GM21717 (cell line): ENCODE results near the gene ASCL3.
"Not testable (repeated sequence)": the region's sequence is repeated elsewhere in the genome, so short reads cannot be mapped to it uniquely, and the experiment has no call there.

Experiments used
- ATAC-seq: cut with Tn5 transposase; IDR thresholded peaks from one replicate; pipeline ENCODE4 v1.9.1; 2021; ENCODE audit warnings: mild to moderate bottlenecking, moderate library complexity; ENCODE audit not compliant: unreplicated experiment

The ASCL3 gene

DNA sequence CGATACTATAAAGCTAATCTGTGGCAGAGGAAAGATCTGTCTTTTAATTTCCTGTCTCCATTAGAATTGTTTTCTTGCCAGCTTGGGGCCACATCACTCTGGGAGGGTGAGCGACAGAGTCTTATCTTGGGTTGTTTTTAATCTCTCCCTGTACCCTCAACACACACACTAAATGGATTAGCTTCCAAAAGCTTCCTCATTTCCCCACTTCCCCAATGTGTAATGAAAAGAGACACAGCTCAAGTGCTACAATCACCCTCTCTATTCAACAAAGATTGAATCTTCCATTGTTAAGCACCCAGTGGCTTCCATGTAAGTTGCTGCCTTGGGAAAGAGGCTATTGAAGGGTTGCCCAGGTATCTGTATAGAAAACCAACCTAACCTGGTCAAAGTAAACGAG, 6.1 kb upstream of the ASCL3 start:
- ATAC-seq = no peak

DNA sequence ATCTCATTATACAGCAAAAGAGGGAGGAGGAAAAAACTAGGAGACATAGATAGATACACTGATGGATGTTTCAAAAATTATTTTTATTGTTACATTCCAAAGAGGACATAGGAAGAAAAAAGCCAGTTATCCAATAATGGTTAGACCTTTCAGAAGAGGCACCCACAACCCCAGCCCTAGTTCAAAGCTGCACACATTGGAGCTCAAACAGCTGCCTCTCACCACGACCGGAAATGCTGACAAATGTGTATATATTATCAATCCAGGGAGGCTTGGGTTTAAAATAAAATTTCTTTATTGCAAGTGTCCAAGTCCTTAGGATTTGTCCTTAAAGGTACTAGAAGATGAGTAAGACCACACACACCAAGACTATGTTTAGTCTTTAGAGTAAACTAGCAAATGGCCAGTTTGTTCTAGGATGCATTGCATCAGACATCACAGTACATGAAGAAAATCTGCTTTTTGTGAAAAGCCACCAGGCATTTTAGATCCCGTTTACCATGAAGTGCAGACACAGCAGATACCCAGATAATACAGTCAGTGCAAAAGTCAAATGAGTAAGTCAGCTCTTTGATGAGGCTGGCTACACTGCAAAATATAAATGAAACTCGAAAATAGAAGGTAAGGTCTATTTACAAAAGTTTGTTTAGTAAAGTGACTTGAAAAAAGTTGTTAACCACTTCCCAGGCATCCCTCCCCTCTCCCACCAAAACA, 4.6 kb upstream of the ASCL3 start:
- ATAC-seq = no peak

DNA sequence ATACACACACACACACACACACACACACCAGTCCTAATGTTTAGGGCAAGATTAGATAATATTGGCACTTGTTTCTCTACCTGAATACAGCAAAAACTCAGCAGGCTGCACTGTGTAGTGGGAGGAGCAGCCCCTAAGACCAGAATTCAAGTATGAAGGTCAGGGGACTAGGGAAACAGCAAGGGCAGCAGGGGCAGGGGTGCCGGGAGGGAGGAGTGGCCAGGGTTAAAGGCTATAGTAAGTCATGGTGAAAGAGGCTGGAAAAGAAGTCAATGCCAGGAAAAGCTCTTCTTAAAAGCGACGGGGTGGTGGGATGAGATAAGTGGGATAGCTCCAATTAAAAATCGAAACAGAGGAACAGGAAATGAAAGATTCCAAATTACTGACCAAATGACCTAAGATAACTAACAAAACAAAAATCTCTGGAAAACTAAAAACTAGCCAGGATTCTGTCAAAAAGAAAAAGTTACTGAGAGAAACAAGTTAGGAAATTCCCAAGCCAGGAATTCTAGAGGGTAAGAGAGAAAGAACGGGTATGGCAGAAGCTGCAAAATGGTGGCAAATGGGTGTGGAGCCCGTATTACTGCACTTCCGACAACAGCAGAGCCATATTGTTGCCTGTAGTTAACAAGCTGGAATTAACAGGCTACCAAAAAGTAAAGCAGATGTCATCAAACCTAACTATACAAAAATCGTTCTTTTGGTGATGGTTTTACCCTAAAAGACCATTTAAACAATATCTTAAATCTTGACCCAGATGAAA, 1.3 kb downstream of the ASCL3 start:
- no peak for ATAC-seq

DNA sequence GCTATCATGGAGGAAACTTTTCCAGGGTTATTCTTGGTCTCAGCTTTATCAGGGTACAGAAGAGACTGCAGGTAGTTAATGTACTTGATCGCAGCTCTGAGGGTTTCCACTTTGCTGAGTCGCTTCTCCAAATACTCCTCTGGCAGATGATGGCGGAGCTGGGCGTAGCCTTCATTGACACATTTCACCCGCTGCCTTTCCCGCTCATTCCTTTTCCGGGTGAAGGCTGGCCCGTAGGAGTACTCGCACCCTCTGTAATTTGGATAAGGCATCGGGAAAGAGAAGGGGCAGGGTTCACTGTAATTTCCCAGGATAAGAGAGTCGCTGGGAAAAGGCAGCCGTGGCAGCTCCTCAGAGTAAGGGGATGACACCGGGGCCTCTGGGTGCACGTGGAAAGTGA, 5.2 kb downstream of the ASCL3 start:
- no peak for ATAC-seq

DNA sequence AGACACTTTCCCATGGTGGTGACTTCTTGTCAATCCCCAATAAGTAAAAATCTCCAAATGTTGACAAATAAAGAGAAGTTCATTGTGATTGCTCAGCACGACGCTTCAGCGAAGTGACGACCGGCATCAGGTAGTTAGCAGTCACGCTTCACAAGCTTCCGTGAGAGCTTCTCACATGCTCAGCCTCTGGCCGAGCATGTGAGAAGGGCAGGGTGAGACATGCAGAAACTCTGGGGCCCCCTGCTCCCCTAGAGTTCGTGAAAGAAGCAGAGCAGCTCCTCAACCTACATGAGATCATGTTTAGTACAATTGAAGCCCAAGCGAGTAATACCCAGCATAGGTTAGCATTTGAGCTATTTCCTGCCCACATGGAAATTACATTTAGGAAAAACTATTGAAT, 5.7 kb downstream of the ASCL3 start:
- no peak for ATAC-seq

DNA sequence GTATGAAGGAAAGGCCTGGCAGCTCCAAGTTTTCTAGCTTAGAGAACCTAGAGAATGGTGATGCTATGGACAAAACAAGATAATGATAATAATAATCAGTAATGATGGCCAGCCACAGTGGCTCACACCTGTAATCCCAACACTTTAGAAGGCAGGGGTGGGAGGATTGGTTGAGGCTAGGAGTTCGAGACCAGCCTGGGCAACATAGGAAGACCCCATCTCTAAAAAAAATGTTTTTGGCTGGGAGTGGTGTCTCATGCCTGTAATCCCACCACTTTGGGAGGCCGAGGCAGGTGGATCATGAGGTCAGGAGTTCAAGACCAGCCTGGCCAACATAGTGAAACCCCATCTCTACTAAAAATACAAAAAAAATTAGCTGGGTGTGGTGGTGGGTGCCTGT, 7.0 kb downstream of the ASCL3 start:
- ATAC-seq = not testable (repeated sequence)

DNA sequence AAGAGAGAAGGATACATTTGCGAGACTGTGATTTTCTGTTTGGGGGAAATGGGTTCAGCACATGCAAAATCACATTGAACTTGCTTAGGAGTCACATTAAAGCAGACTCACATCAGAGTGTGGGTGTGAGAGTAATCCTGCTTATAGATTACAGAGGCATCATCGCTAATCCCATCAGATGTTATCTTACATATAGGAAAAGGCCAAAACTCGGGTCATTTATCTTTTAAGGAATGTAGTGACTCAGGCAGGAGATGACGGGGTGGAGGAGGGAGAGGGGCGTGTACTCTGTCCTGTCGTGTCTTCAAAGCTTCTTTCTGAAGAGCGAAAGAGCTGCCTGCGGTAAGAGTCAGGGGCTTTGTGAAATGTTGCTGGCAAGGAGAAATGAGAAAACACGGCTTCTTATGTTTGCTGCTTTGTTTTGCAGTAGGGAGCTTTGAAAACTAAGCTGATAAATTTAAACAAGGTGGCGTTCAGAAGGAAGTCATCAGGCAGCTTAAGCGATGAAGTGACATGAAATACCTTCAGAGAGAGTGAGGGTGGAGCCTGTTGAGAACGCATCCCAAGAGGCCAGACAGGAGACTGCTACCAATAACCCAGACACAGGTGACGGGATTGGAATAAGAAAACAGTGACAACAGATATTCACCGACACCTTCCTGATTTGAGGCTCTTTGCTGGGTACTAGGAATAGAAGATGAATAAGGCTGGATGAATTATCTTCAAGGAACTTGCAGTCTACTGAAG, 7.9 kb downstream of the ASCL3 start:
- ATAC-seq = no peak

DNA sequence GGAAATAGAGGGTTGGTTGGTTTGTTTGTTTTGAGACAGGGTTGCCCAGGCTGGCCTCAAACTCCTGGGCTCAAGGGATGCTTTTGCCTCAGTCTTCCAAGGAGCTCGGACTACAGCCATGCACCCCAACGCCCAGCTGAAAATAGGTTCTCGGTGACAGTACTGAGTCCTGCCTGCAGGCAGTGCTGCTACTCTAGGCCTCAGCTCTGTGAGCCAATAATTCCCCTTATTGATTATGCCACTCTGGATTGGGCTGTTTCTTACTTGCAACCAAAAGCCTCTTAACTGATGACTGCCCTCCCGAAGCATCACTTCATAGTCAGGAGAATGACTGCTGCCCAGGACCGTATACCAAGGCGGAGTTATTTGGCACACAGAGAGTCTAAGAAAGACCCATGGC, 8.9 kb downstream of the ASCL3 start:
- no peak for ATAC-seq

DNA sequence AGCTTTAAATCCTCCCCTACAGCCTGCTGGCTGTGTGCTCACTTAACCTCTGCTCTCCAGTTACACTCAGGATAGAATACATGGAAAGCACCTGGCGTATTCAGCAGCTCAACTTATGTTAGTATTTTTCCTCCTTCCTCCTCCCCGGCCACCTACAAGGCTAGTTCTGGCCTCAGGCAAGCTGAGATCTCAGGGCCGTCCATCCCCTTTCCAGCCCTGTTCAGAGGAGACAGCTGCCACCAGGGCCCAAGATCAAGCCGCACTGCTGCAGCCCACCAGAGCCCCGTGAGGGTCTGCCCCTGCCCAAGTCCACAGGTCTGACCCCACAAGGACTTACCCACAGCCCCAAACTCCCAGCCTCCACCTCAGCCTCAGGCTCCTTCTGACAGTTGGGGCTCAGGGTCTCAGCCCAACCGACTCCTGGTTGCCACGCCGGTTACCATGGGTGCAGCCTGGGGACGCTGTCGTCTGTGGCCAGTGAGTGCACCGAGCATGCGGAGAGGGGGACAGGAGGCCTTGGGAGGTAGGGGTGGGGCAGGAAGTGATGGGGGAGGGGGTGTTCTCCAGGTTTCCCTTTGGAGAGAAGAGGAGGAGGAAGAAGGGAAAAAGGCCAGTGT, 10.1 kb downstream of the ASCL3 start, which contains the start of gene C11orf16:
Gene C11orf16, minus strand, starts transcription at position 384 of the 617 bp plus-strand sequence. CDS start 639 bp downstream, outside the sequence.
- ATAC-seq = no peak

DNA sequence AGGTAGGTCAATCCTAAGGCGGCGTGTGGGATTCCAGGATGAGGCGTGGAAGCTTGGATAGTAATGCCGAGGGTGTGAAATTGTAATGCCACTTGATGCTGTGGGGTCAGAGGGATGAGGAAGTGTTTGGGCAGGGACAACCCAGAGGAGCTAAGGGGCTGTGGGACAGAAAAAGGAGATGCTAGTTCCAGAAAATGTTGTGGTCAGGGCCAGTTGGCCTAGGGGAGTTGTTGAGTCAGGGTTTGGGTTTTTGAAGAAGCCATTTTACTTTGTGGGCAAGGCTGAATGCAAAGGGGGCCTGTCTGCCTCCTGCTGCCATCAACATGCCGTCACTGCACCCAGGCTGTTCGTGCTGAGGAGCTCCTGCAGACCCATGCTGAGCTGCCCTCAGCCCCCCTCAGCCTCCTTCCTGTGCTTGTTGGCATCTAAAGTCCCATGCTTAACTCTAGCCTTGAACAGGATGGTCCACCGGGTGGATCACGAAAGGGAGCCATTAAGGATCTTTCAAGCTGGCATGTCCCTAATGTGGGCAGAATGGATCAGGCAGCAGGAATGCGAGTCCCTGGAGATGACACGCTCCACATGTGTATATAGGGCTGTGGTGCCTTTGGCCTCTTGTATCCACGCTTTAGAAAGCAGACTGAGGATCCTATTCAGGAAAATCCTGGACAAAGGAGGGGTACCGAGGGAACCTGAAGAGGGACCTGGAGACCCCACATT, 12.2 kb downstream of the ASCL3 start:
- no peak for ATAC-seq

DNA sequence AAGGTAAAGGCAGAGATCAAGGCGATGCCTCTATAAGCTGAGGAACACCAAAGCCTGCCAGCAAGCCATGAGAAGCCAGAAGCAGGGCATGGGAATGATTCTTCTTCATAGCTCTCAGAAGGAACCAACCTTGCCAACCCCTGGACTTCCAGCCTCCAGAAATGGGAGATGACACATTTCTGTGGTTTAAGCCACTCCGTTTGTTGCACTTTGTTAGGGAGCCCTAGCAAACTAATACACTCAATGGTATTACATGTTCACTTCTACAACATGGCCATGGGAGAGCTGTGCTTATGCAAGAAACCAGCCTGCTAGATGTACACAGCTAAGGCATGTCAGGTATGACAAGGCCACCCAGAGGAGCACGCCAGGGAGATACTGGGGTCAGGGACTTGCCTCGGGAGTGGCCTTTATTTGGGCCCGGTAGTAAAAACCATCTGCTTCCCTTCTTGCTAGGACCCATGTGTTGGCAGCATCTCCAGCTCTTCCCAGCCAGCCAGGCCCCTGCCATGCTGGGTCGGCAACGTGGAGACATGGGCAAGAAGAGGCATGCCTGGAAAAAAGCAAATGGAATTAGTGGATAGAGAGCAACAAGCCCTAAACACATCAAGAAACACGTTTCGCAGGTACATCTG, 13.7 kb downstream of the ASCL3 start:
- no peak for ATAC-seq

DNA sequence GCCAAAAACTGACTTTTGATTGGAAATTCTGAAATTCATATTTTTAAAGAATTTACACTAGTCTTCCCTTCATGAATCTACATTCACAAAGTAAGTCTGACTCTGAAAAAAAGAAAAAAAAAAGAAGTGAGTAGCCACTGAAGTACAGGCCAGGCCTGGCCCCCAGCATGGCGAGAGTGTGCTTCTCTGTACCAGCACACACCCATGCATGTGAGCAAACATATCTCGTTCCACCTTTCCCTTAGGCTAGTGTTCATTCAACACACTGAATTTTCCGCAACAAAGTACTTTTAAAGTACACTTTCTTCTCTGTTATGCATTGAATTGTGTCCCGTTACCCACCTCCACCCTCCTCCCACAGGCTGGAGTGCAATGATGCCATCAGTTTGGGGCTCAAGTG, 14.6 kb downstream of the ASCL3 start:
- ATAC-seq = no peak

DNA sequence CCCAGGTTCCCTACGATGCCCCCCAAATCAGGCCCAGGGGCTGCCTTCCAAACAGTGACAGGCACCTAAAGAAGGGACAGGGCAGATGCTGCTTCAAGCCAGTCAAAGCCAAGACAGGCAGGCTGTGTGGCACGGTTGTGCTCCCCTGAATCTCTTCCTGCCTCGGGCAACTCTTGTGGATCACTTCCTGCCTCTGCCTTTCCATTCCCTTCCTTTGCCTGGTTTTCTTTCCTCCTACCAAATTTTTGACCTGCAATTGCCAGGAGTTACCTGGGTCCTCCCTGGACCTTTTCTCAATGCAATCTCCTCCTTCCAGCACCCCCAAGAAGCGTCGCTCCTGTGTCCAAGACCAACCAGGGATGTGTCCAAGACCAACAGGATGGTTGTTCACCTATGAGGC, 15.6 kb downstream of the ASCL3 start:
- no peak for ATAC-seq

DNA sequence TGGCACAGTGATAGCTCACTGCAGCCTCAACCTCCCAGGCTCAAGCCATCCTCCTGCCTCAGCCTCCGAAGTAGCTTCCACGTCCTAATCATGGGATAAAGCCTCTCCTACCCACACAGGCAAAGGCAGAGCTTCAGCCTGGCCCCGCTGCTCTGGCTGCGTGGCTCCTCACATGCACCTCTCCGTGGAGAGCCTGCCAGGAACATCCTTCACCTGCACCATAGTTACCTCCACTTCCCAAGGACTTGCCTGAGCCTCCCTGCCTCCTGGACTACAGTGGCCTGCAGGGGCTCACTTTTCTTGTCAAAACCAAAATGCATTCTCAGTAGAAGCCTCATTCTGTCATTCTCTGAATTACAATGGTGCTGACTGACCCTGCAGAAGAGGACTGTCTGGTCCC, 16.6 kb downstream of the ASCL3 start:
- ATAC-seq = no peak

DNA sequence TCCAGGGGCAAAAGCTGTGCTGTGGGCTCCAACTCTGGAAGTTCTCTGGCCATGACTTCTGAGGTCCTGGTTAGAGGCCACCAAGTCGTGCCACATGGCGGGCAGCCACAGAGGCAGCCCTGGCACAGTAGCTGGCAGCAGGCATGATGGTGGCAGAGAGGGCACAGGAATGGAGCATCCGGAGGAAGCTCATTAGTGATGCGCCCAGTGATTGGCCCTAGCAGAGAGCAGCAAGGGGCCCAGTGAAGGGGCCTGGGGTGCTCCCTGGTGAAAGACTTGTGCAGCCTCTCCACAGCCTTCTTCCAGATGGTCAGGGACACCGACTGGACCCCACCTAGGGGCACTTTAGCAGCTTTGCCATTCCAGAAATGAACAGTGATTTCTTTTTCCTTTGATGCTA, 17.1 kb downstream of the ASCL3 start:
- ATAC-seq = no peak

DNA sequence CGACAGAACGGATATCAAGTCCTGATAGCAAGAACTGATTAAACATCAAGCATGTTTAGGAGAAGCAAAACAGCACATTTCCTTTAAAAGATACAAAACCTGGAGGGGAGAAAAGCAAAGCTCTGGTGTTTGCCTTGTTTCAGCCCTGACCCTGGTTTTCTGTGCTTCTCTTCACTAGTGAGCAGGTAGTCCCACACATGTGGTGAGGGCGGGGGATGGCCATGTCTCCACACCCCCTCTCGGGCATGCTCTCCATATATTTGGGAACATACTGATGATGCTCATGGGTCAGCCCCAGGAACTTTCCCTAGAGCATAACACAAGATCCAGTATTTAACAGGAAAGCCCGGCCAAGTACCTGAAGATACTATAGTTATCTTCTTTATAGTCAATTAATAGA, 20.1 kb downstream of the ASCL3 start:
- no peak for ATAC-seq

DNA sequence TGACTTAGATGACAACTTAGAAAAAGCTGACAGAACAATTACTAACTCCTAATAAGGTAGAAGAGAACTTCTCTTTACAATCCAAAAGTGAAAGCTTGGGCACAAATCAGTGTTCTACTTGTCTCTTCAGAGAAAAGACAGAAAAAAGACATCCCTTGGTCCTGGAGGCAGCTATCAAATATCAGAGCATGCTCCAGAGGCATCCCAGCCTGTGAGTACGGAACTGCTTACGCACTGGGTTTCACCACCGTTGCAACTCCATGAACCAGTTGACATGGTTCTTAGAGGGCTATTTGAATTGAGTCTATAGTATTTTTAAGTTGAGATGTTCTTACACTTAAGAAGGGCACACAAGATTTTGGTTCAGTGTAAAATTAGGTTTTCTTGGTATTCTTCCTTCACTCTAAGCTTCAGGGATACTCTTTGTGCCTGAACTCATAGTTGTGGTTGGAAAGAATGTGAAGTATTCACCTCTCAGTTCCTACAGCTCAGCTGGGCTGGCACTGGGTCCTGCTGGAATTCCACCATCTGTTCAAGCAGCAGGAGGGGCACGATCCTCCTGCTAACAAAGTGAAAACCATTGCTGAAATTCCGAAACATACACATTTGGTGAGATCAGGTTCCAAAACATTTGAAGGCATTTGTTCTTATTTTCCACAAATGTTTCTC, 25.5 kb downstream of the ASCL3 start:
- no peak for ATAC-seq

DNA sequence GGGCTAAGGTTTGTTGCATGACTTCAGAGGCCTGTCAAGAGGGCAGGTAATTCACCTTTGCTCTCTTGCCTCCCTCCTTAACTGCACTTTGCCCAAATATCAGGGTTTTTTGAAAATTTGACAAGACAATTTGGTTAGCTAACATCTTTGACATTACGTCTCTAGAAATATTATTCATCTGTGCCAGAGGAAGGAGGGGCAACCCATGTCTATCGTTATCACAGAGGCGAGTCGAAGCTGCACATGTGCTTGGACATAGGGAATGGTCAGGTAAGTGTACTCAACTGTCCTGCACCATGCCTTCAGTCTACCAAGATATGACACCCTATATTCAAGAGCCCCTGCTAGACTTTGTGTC, 28.2 kb downstream of the ASCL3 start:
- ATAC-seq = no peak

DNA sequence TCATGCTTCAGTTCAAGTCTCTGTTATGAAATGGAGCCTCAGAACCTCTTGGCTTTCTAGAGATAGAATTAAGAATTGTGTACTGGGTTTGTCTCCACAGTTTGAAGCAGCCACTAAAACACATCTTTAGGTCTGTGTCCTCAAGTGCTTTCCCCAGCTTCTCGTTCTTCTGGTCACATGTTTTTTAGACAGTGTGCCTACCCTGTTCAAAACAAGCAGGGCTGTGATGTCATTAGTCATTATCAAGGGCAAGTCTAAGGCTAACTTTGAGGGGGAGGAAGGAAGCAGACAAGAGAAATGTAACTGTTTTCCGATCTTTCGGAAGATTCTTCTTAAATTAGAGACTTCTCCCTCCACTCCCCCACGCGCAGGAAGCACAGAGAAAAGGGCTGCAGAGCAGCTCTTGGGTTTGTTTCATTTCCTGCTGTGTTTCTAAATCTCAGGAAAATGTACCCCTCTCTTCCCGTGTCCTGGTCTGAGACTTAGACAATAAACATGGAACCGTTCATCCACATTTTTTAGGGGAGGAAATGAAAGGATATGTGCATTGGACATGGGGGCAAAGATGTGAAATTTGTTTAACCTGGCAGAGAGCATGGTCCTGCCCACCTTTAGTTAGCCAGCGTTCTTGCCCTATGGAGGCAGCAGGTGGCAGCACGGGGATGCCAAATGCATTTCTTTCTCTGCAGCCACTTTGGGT, 28.7 kb downstream of the ASCL3 start:
- ATAC-seq = no peak
